Mesothelial cell of epicardium (in vitro differentiated cells): Measurements from ENCODE around the gene DNAH5. TPM values are rescaled to one million over a fixed set of nuclear protein-coding genes. Genes with fewer than 3 reads are reported as not detected.

Experiments
- DNase-seq, 2 experiments: peaks; one replicate each; pipeline ENCODE4 v3.0.0; 2021; ENCODE audit warnings: low spot score in 2 of 2; ENCODE audit not compliant: unreplicated experiment in 2 of 2
- H3K27ac Mint-ChIP-seq: 2 replicates; pipeline ENCODE4 v1.8.0; 2021; ENCODE audit warnings: mixed read lengths
- H3K27me3 Mint-ChIP-seq: 2 replicates; pipeline ENCODE4 v1.8.0; 2021; ENCODE audit warnings: low read depth, mixed read lengths
- H3K36me3 Mint-ChIP-seq: 2 replicates; pipeline ENCODE4 v1.8.0; 2021; ENCODE audit warnings: mixed read lengths
- H3K4me1 Mint-ChIP-seq: 2 replicates; pipeline ENCODE4 v1.8.0; 2021; ENCODE audit warnings: mixed read lengths
- H3K4me3 Mint-ChIP-seq: 2 replicates; pipeline ENCODE4 v1.8.0; 2021; ENCODE audit warnings: mild to moderate bottlenecking, moderate library complexity, mixed read lengths
- H3K9me3 Mint-ChIP-seq: 2 replicates; pipeline ENCODE4 v1.8.0; 2021; ENCODE audit warnings: mixed read lengths
- CTCF ChIP-seq: fragments of 200-600 bp; sonication (generic); IDR thresholded peaks from one replicate; pipeline ENCODE4 v1.5.0; 2021; ENCODE audit warnings: antibody characterized with exemption; ENCODE audit not compliant: unreplicated experiment
- total RNA-seq: library from RNA; stranded (reverse); gene quantifications from 3 replicates; pipeline ENCODE4 v1.2.1, GENCODE V29; 2021

The DNAH5 gene
- total RNA-seq, 1 donor from 2014 or later = 0.54 TPM

- no peak for DNase-seq
- Mint-ChIP-seq H3K4me1 (peaks cover 4% of the 10 kb centered on the region), H3K4me3 (no peak overlapping the region), H3K27ac (no peak overlapping the region), H3K27me3 (peaks cover 4% of the 10 kb centered on the region), H3K36me3 (peaks cover 3% of the 10 kb centered on the region), H3K9me3 (peaks cover 12% of the 10 kb centered on the region)
- no peak for TF ChIP-seq CTCF
Measured at GRCh38 chr5:13934125-13934524, 10.4 kb downstream of the DNAH5 start.

GRCh38 chr5:13932561-13932960 lies 11.9 kb downstream of the DNAH5 start:
- H3K36me3 Mint-ChIP-seq = peaks cover 3% of the 10 kb centered on the region
- no peak overlapping the region for H3K27ac Mint-ChIP-seq
- peaks cover 12% of the 10 kb centered on the region for H3K9me3 Mint-ChIP-seq
- no peak for TF ChIP-seq CTCF
- DNase-seq = no peak
- no peak overlapping the region for H3K4me3 Mint-ChIP-seq
- H3K4me1 Mint-ChIP-seq = peaks cover 4% of the 10 kb centered on the region
- H3K27me3 Mint-ChIP-seq = peaks cover 2% of the 10 kb centered on the region

GRCh38 chr5:13932011-13932410 lies 12.5 kb downstream of the DNAH5 start:
- peaks cover 4% of the 10 kb centered on the region for H3K4me1 Mint-ChIP-seq
- H3K4me3 Mint-ChIP-seq = no peak overlapping the region
- H3K27ac Mint-ChIP-seq = no peak overlapping the region
- H3K36me3 Mint-ChIP-seq = peaks cover 3% of the 10 kb centered on the region
- H3K9me3 Mint-ChIP-seq = peaks cover 12% of the 10 kb centered on the region
- no peak for TF ChIP-seq CTCF
- peaks cover 2% of the 10 kb centered on the region for H3K27me3 Mint-ChIP-seq
- DNase-seq = no peak

- Mint-ChIP-seq H3K4me3 (no peak overlapping the region), H3K27me3 (peaks cover 2% of the 10 kb centered on the region), H3K9me3 (peaks cover 12% of the 10 kb centered on the region), H3K4me1 (peaks cover 4% of the 10 kb centered on the region), H3K27ac (no peak overlapping the region), H3K36me3 (peaks cover 3% of the 10 kb centered on the region)
- TF ChIP-seq CTCF = no peak
- no peak for DNase-seq
Measured at GRCh38 chr5:13930541-13931171, 13.8 kb downstream of the DNAH5 start.

GRCh38 chr5:13926731-13927130 lies 17.8 kb downstream of the DNAH5 start:
- Mint-ChIP-seq H3K27ac (no peak overlapping the region), H3K27me3 (peaks cover 2% of the 10 kb centered on the region), H3K9me3 (no peaks in the 10 kb centered on the region), H3K36me3 (no peaks in the 10 kb centered on the region), H3K4me1 (peaks cover under 1% of the 10 kb centered on the region), H3K4me3 (no peak overlapping the region)
- DNase-seq = no peak
- TF ChIP-seq CTCF = no peak

- DNase-seq = no peak
Measured at GRCh38 chr5:13921578-13921977, 22.9 kb downstream of the DNAH5 start.

More at GRCh38 chr5:13921578-13921977, 22.9 kb downstream of the DNAH5 start:
- peaks cover 3% of the 10 kb centered on the region for H3K27me3 Mint-ChIP-seq
- H3K27ac Mint-ChIP-seq = no peak overlapping the region
- H3K36me3 Mint-ChIP-seq = no peaks in the 10 kb centered on the region
- no peak for TF ChIP-seq CTCF
- no peak overlapping the region for H3K4me3 Mint-ChIP-seq
- no peaks in the 10 kb centered on the region for H3K9me3 Mint-ChIP-seq
- peaks cover 4% of the 10 kb centered on the region for H3K4me1 Mint-ChIP-seq
